HepG2 (cell line): ENCODE data around the gene SLC34A3. TPM values are rescaled to one million over a fixed set of nuclear protein-coding genes. Genes with fewer than 3 reads are reported as not detected.

Source experiments
- ATAC-seq: fragments of 200-7000 bp; cut with Tn5 transposase; 3 replicates; pipeline ENCODE4 v1.9.1; 2020; ENCODE audit warnings: mild to moderate bottlenecking, moderate library complexity
- BruUV-seq: library from RNA; stranded (reverse); fragments of 400-500 nt; replicated peaks from 2 replicates; lab custom pipeline; 2021; lab: Mats Ljungman, UMichigan
- CTCF ChIA-PET: fragments of 300-600 bp; formaldehyde crosslinking; extraction: SDS; loops from one replicate; lab custom pipeline; 2021; ENCODE audit warnings: low total read pairs, inconsistent platforms, low intra/inter-chr PET ratio; lab: Yijun Ruan, JAX
- POLR2A ChIA-PET: fragments of 350-600 bp; sonication (Branson Sonifier 250); formaldehyde crosslinking; loops from one replicate; lab custom pipeline; 2020; ENCODE audit warnings: antibody characterized with exemption, inconsistent platforms; lab: Yijun Ruan, JAX
- DNase-seq: peaks from one replicate; pipeline ENCODE4 v3.0.0-alpha.2; 2015; ENCODE audit warnings: low spot score
- FAIRE-seq: peaks from 3 replicates; lab custom pipeline; 2011; peaks lifted over from hg19 to GRCh38; lab: Jason Lieb, UNC
- H2AFZ ChIP-seq: one replicate; pipeline ENCODE4 v1.6.1; 2011; ENCODE audit warnings: low read length, inconsistent platforms
- H3K27ac ChIP-seq: fragments of 300-600 bp; 3 replicates; pipeline ENCODE4 v1.8.0; 2011; ENCODE audit warnings: mixed run types, mild to moderate bottlenecking, mixed read lengths, low read length, inconsistent platforms; ENCODE audit not compliant: insufficient read depth; ENCODE audit errors: extremely low read length
- H3K27me3 ChIP-seq, 2 experiments: fragments of 200-600 bp in 1 of 2; 2 replicates in 1 of 2; 3 replicates in 1 of 2; pipeline versions ENCODE4 v1.6.0 to v1.8.0; 2011; ENCODE audit warnings: low read length in 2 of 2, mild to moderate bottlenecking in 2 of 2, moderate library complexity in 2 of 2, inconsistent platforms in 1 of 2; ENCODE audit not compliant: insufficient read depth in 2 of 2, control insufficient read depth in 1 of 2
- H3K36me3 ChIP-seq, 2 experiments: fragments of 200-600 bp in 1 of 2; replicated peaks in 1 of 2; 2 replicates in 1 of 2; 3 replicates in 1 of 2; pipeline versions ENCODE4 v1.5.1 to v1.8.0; 2011; ENCODE audit warnings: low read length in 2 of 2, inconsistent platforms in 1 of 2; ENCODE audit not compliant: insufficient read depth in 2 of 2, control insufficient read depth in 1 of 2
- H3K4me1 ChIP-seq: 2 replicates; pipeline ENCODE4 v1.5.1; 2012; ENCODE audit warnings: low read length, inconsistent platforms; ENCODE audit not compliant: insufficient read depth
- H3K4me2 ChIP-seq: 2 replicates; pipeline ENCODE4 v1.6.0; 2011; ENCODE audit warnings: low read depth, low read length, inconsistent platforms
- H3K4me3 ChIP-seq, 3 experiments: fragments of 200-600 bp in 1 of 3; sonication (generic), shearing (Covaris generic) in 1 of 3; replicated peaks in 1 of 3; 2 replicates each; pipeline ENCODE4 v1.5.1; 2011 to 2016; ENCODE audit warnings: low read length in 3 of 3, inconsistent platforms in 2 of 3, low read depth in 2 of 3, mild to moderate bottlenecking in 2 of 3, control low read depth in 1 of 3, mixed read lengths in 1 of 3; ENCODE audit not compliant: insufficient read depth in 1 of 3
- H3K79me2 ChIP-seq: one replicate; pipeline ENCODE4 v1.6.1; 2011; ENCODE audit warnings: low read length, inconsistent platforms; ENCODE audit not compliant: insufficient read depth
- H3K9ac ChIP-seq: 2 replicates; pipeline ENCODE4 v1.6.0; 2011; ENCODE audit warnings: mild to moderate bottlenecking, low read depth, low read length, inconsistent platforms; ENCODE audit not compliant: insufficient read depth
- H3K9me3 ChIP-seq: 2 replicates; pipeline ENCODE4 v1.5.1; 2012; ENCODE audit warnings: mild to moderate bottlenecking, low read length
- H4K20me1 ChIP-seq: 2 replicates; pipeline ENCODE4 v1.6.0; 2011; ENCODE audit warnings: inconsistent platforms, mild to moderate bottlenecking, low read length, moderate library complexity; ENCODE audit not compliant: insufficient read depth
- AGO2 ChIP-seq: fragments of 200-400 bp; formaldehyde crosslinking; optimal IDR thresholded peaks from 2 replicates; pipeline ENCODE3; 2017; ENCODE audit warnings: mild to moderate bottlenecking, low read depth, low read length, moderate library complexity
- FOXC1 ChIP-seq: sonication (generic); formaldehyde crosslinking; IDR thresholded peaks from 2 replicates; pipeline ENCODE4 v1.8.0; 2022; ENCODE audit warnings: mild to moderate bottlenecking, missing genetic modification reagents, borderline replicate concordance
- HNF4A ChIP-seq: sonication (generic); formaldehyde crosslinking; IDR thresholded peaks from 2 replicates; pipeline ENCODE4 v1.4.0; 2020; ENCODE audit warnings: missing genetic modification reagents
- SIX1 ChIP-seq: sonication (generic); formaldehyde crosslinking; IDR thresholded peaks from 2 replicates; pipeline ENCODE4 v1.4.0; 2020; ENCODE audit warnings: missing genetic modification reagents, borderline replicate concordance
- SIX4 ChIP-seq: sonication (generic); formaldehyde crosslinking; IDR thresholded peaks from 2 replicates; pipeline ENCODE4 v1.4.0; 2020; ENCODE audit warnings: missing genetic modification reagents
- ZNF337 ChIP-seq: sonication (generic); formaldehyde crosslinking; IDR thresholded peaks from 2 replicates; pipeline ENCODE4 v1.5.1; 2020; ENCODE audit warnings: missing genetic modification reagents, low read depth, mild to moderate bottlenecking, borderline replicate concordance
- ZNF781 ChIP-seq: sonication (generic); formaldehyde crosslinking; IDR thresholded peaks from 2 replicates; pipeline ENCODE4 v1.5.1; 2020; ENCODE audit warnings: borderline replicate concordance, mild to moderate bottlenecking, missing genetic modification reagents; ENCODE audit errors: not compliant biosample characterization
- ZSCAN12 ChIP-seq: sonication (generic); formaldehyde crosslinking; IDR thresholded peaks from 2 replicates; pipeline ENCODE4 v1.9.0; 2021; ENCODE audit warnings: mild to moderate bottlenecking, missing genetic modification reagents
- WGBS: methylation state at CpG from one replicate; pipeline ENCODE4 v1.1.6; 2017; ENCODE audit warnings: low lambda C conversion rate; 5-methylcytosine and 5-hydroxymethylcytosine counted together
- in situ Hi-C: cut with HindIII; loops from 2 replicates; pipeline ENCODE4 v1.10.0; 2017; ENCODE audit warnings: low pct_unique_long_range_greater_than_20kb; ENCODE audit not compliant: extremely low pct_ligation_motif_present
- intact Hi-C: fragments of 100-400 bp; cut with micrococcal nuclease; formaldehyde crosslinking; loops from one replicate; pipeline ENCODE4 v1.10.0; 2022; ENCODE audit not compliant: unreplicated experiment
- polyA plus RNA-seq, 8 experiments: library from polyadenylated mRNA; depleted of rRNA in 3 of 8; stranded (reverse) in 7 of 8; unstranded in 1 of 8; fragments of >200 nt; fragmentation: Illumina TruSeq in 4 of 8; extraction: Trizol in 4 of 8; gene quantifications; 2 replicates each; pipeline versions ENCODE4 v1.2.1 to v1.2.3, GENCODE V29; 2011 to 2016; ENCODE audit warnings: low read depth in 4 of 8, missing spikeins in 1 of 8, mixed read lengths in 1 of 8; ENCODE audit not compliant: insufficient read depth in 1 of 8
- total RNA-seq, 5 experiments: library from RNA; depleted of rRNA; stranded (reverse); fragments of >200 nt; fragmentation: Illumina TruSeq; extraction: Trizol; gene quantifications; 2 replicates each; pipeline ENCODE4 v1.2.3, GENCODE V29; 2016; ENCODE audit warnings: low read depth in 1 of 5
- TF ChIP-seq, protein P1 (sequence below): sonication (generic); formaldehyde crosslinking; IDR thresholded peaks from 2 replicates; pipeline ENCODE4 v1.4.0; 2020; ENCODE audit warnings: low read depth, mild to moderate bottlenecking, missing genetic modification reagents
- TF ChIP-seq, protein P2 (sequence below): sonication (generic); formaldehyde crosslinking; IDR thresholded peaks from 2 replicates; pipeline ENCODE4 v1.5.0; 2020; ENCODE audit warnings: missing genetic modification reagents
- TF ChIP-seq, protein P3 (sequence below): sonication (generic); formaldehyde crosslinking; conservative IDR thresholded peaks from 2 replicates; pipeline ENCODE4 v1.8.1; 2023; ENCODE audit warnings: missing genetic modification reagents
- TF ChIP-seq, protein P4 (sequence below): sonication (generic); formaldehyde crosslinking; IDR thresholded peaks from 2 replicates; pipeline ENCODE4 v1.4.0; 2020; ENCODE audit warnings: missing genetic modification reagents

SLC34A3 gene
- total and polyA plus RNA-seq, 2 of the 13 experiments (the other 11 are each of a cell fraction or from before 2014, with no cell fraction given): 0.07 to 1.0 TPM

DNA sequence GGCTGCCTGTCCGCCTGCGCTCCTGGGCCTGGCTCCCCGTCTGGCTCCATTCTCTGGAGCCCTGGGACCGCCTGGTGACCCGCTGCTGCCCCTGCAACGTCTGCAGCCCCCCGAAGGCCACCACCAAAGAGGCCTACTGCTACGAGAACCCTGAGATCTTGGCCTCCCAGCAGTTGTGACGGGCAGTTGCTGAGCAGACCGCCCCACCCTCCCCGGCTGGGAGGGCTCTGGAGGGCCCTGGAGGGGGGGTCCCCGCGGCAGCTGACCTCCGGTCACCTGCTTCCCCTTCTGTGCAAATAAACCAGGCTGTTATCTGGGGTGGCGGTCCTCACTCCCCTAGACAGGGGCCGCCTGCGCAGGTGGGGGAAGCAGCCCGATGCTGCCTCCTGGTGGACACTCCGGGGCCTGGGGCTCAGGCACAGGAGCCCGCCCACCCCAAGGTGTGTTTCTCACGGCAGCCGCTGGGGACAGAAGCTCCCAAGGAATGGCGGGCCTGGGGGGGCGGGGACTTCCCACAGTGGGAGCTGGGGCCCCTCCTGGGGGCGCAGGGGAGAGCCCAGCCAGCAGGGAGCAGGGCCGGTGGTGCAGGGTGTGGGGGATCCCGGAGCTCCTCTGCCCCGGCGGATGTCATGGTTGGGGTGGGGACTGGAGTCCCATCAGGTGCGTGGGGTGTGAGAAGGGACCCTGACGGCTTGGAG, 5.7 kb downstream of the SLC34A3 start (continued):
- TF ChIP-seq, protein P1, sequence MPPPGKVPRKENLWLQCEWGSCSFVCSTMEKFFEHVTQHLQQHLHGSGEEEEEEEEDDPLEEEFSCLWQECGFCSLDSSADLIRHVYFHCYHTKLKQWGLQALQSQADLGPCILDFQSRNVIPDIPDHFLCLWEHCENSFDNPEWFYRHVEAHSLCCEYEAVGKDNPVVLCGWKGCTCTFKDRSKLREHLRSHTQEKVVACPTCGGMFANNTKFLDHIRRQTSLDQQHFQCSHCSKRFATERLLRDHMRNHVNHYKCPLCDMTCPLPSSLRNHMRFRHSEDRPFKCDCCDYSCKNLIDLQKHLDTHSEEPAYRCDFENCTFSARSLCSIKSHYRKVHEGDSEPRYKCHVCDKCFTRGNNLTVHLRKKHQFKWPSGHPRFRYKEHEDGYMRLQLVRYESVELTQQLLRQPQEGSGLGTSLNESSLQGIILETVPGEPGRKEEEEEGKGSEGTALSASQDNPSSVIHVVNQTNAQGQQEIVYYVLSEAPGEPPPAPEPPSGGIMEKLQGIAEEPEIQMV (CRISPR knock-in tag): 0 out of 2 replicates have a peak, but pooled peaks have one; percentile 40

DNA sequence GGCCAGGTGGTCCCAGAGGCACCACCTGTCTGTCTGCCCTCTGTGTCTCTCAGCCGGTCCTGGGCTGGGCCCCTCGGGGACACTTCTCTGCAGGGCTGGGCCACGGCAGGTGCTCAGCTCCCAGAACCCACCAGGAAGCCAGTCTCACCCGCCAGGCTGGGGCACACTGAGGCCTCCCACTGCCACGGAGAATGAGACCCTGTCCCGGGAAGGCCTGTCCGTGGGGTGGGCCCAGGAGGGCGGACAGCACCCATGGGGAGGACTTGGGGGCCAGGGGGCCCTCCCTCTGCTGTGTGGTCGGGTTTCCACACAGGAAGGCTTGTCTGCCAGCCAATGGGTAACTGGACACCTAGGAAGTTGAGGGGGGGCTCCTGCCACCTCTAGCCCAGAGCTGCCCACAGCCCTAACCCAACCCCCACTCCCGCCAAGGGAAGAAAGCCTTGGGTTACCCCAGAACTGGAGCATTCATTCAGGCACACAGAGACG, 6.3 kb downstream of the SLC34A3 start:
- Histone ChIP-seq H3K9ac (peak overlapping the region; percentile 66), H3K36me3 (peaks cover 0 to 2% of the 10 kb centered on the region in 2 experiments; a peak in 1 of 5 replicates), H3K4me1 (peaks cover 49% of the 10 kb centered on the region), H3K27me3 (no peaks in the 10 kb centered on the region), H4K20me1 (peaks cover 4% of the 10 kb centered on the region), H3K27ac (peak overlapping the region; percentile 30), H3K79me2 (peaks cover 20% of the 10 kb centered on the region), H3K9me3 (no peaks in the 10 kb centered on the region), H2AFZ (no peak overlapping the region), H3K4me3 (peak overlapping the region; percentile 47 to 81 (median 72); a peak in 5 of 6 replicates), H3K4me2 (peak overlapping the region; percentile 85)
- 20% methylated on average over 1 of the region's 11 CpGs for WGBS
- intact Hi-C loops (loop anchor here (2.0 kb wide), 1 partner anchor 14 kb away; the partner anchor contains the start of gene RNF208), in situ Hi-C loops (no loop called here)
- TF ChIP-seq SIX4 (CRISPR knock-in tag) (peak; percentile 53; the same call in 1 of the 2 replicates), FOXC1 (CRISPR knock-in tag) (0 out of 2 replicates have a peak, but pooled peaks have one; percentile 4), ZNF781 (CRISPR knock-in tag) (no peak), HNF4A (CRISPR knock-in tag) (no peak), AGO2 (peak; percentile 13), SIX1 (CRISPR knock-in tag) (0 out of 2 replicates have a peak, but pooled peaks have one; percentile 33), ZNF337 (no peak), ZSCAN12 (CRISPR knock-in tag) (0 out of 2 replicates have a peak, but pooled peaks have one; percentile 48)
- TF ChIP-seq, protein P2, sequence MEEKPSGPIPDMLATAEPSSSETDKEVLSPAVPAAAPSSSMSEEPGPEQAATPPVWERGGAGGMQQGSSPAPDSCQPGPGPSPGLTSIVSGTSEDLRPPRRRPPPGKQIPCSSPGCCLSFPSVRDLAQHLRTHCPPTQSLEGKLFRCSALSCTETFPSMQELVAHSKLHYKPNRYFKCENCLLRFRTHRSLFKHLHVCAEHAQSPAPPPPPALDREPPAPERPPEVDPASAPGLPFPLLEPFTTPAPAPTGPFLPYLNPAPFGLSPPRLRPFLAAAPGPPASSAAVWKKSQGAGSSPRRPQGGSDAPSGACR (CRISPR knock-in tag): peak; percentile 41; the same call in 1 of the 2 replicates
- TF ChIP-seq, protein P3, sequence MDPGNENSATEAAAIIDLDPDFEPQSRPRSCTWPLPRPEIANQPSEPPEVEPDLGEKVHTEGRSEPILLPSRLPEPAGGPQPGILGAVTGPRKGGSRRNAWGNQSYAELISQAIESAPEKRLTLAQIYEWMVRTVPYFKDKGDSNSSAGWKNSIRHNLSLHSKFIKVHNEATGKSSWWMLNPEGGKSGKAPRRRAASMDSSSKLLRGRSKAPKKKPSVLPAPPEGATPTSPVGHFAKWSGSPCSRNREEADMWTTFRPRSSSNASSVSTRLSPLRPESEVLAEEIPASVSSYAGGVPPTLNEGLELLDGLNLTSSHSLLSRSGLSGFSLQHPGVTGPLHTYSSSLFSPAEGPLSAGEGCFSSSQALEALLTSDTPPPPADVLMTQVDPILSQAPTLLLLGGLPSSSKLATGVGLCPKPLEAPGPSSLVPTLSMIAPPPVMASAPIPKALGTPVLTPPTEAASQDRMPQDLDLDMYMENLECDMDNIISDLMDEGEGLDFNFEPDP (CRISPR knock-in tag): 0 out of 2 replicates have a peak, but pooled peaks have one; percentile 27
- TF ChIP-seq, protein P4, sequence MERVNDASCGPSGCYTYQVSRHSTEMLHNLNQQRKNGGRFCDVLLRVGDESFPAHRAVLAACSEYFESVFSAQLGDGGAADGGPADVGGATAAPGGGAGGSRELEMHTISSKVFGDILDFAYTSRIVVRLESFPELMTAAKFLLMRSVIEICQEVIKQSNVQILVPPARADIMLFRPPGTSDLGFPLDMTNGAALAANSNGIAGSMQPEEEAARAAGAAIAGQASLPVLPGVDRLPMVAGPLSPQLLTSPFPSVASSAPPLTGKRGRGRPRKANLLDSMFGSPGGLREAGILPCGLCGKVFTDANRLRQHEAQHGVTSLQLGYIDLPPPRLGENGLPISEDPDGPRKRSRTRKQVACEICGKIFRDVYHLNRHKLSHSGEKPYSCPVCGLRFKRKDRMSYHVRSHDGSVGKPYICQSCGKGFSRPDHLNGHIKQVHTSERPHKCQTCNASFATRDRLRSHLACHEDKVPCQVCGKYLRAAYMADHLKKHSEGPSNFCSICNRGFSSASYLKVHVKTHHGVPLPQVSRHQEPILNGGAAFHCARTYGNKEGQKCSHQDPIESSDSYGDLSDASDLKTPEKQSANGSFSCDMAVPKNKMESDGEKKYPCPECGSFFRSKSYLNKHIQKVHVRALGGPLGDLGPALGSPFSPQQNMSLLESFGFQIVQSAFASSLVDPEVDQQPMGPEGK (CRISPR knock-in tag): peak; percentile 29; the same call in 1 of the 2 replicates
- BruUV-seq: no TSS peak
- DNase-seq (no peak), FAIRE-seq (no peak), ATAC-seq (no peak)
- CTCF ChIA-PET: interaction anchor here (1.0 to 2.6 kb wide), 6 partner anchors 9 to 118 kb away, joined by 3 to 19 read pairs (median 3); partner anchors contain the start of genes ANAPC2 and SSNA1
- POLR2A ChIA-PET: interaction anchor here (0.6 to 7.4 kb wide), 20 partner anchors 10 to 181 kb away, joined by 3 to 78 read pairs (median 4); partner anchors contain the start of genes ANAPC2, CYSRT1, LRRC26 and MAN1B1
